K562 (cell line): Measurements from ENCODE around the gene RNF150. TPM values are rescaled to one million over a fixed set of nuclear protein-coding genes. Genes with fewer than 3 reads are reported as not detected.

Experiments
- ATAC-seq: fragments of 200-7000 bp; cut with Tn5 transposase; 3 replicates; pipeline ENCODE4 v1.9.1; 2020; ENCODE audit warnings: moderate library complexity
- BruUV-seq: library from RNA; stranded (reverse); fragments of 400-500 nt; replicated peaks from 2 replicates; lab custom pipeline; 2021; lab: Mats Ljungman, UMichigan
- CTCF ChIA-PET: fragments of 300-600 bp; formaldehyde crosslinking; extraction: SDS; loops from one replicate; lab custom pipeline; 2021; ENCODE audit warnings: low intra/inter-chr PET ratio; lab: Yijun Ruan, JAX
- POLR2A ChIA-PET: fragments of 300-600, 350-650 bp; sonication (Branson Sonifier 250); formaldehyde crosslinking; extraction: SDS; loops from one replicate; lab custom pipeline; 2021; ENCODE audit warnings: antibody characterized with exemption, inconsistent platforms; lab: Yijun Ruan, JAX
- DNase-seq, 4 experiments: peaks; one replicate each; pipeline versions ENCODE4 v3.0.0 to v3.0.0-alpha.2; 2011 to 2018; ENCODE audit warnings: low spot score in 3 of 4, mixed read lengths in 3 of 4; ENCODE audit errors: extremely low read depth in 1 of 4
- FAIRE-seq: peaks from 2 replicates; lab custom pipeline; 2011; peaks lifted over from hg19 to GRCh38; lab: Jason Lieb, UNC
- H2AFZ ChIP-seq: 2 replicates; pipeline ENCODE4 v1.6.0; 2011; ENCODE audit warnings: low read depth, low read length, control low read depth, inconsistent platforms
- H3K27ac ChIP-seq: fragments of 200-600 bp; 3 replicates; pipeline ENCODE4 v1.8.0; 2011; ENCODE audit warnings: low read depth, mild to moderate bottlenecking, control low read depth, inconsistent platforms, low read length, moderate library complexity, mixed read lengths; ENCODE audit errors: extremely low read depth
- H3K27me3 ChIP-seq, 2 experiments: fragments of 300-600 bp in 1 of 2; 2 replicates in 1 of 2; 3 replicates in 1 of 2; pipeline versions ENCODE4 v1.6.0 to v1.8.0; 2011; ENCODE audit warnings: inconsistent platforms in 2 of 2, low read length in 2 of 2, mild to moderate bottlenecking in 1 of 2, mixed read lengths in 1 of 2, moderate library complexity in 1 of 2; ENCODE audit not compliant: control insufficient read depth in 2 of 2, insufficient read depth in 2 of 2
- H3K36me3 ChIP-seq: fragments of 300-600 bp; 3 replicates; pipeline ENCODE4 v1.8.0; 2011; ENCODE audit warnings: mild to moderate bottlenecking, low read length, inconsistent platforms; ENCODE audit not compliant: control insufficient read depth, insufficient read depth
- H3K4me1 ChIP-seq, 2 experiments: fragments of 200-600 bp in 1 of 2; replicated peaks in 1 of 2; 2 replicates in 1 of 2; 3 replicates in 1 of 2; pipeline versions ENCODE4 v1.5.1 to v1.8.0; 2011; ENCODE audit warnings: inconsistent platforms in 2 of 2, low read length in 2 of 2, mild to moderate bottlenecking in 1 of 2, mixed read lengths in 1 of 2, moderate library complexity in 1 of 2; ENCODE audit not compliant: control insufficient read depth in 2 of 2, insufficient read depth in 2 of 2
- H3K4me2 ChIP-seq: 2 replicates; pipeline ENCODE4 v1.6.1; 2011; ENCODE audit warnings: low read length, control low read depth, inconsistent platforms, mixed read lengths; ENCODE audit not compliant: insufficient read depth
- H3K4me3 ChIP-seq: fragments of 200-600 bp; sonication (generic), shearing (Covaris generic); 2 replicates; pipeline ENCODE4 v1.5.1; 2016; ENCODE audit warnings: control low read depth, inconsistent platforms
- H3K79me2 ChIP-seq: fragments of 200-600 bp; 3 replicates; pipeline ENCODE4 v1.8.0; 2011; ENCODE audit warnings: low read length, inconsistent platforms; ENCODE audit not compliant: control insufficient read depth, insufficient read depth
- H3K9ac ChIP-seq, 2 experiments: 2 replicates each; pipeline versions ENCODE4 v1.6.0 to v1.6.1; 2011; ENCODE audit warnings: low read depth in 2 of 2, low read length in 2 of 2, control low read depth in 1 of 2, inconsistent platforms in 1 of 2, mild to moderate bottlenecking in 1 of 2, mixed read lengths in 1 of 2; ENCODE audit not compliant: insufficient read depth in 1 of 2
- H3K9me1 ChIP-seq: one replicate; pipeline ENCODE4 v1.6.0; 2011; ENCODE audit warnings: inconsistent platforms, mild to moderate bottlenecking, low read length, moderate library complexity; ENCODE audit not compliant: control insufficient read depth, insufficient read depth
- H3K9me3 ChIP-seq: replicated peaks from 2 replicates; pipeline ENCODE4 v1.5.1; 2011; ENCODE audit warnings: low read depth, low read length, inconsistent platforms; ENCODE audit not compliant: control insufficient read depth, insufficient read depth
- H4K20me1 ChIP-seq: replicated peaks from 2 replicates; pipeline ENCODE4 v1.6.1; 2011; ENCODE audit warnings: low read length, inconsistent platforms, mixed read lengths; ENCODE audit not compliant: control insufficient read depth, insufficient read depth
- CBFA2T3 ChIP-seq: fragments of 450-650 bp; IDR thresholded peaks from 2 replicates; pipeline ENCODE4 v1.6.1; 2017
- HMGN3 ChIP-seq: IDR thresholded peaks from 2 replicates; pipeline ENCODE4 v1.6.1; 2011; ENCODE audit warnings: borderline replicate concordance, low read depth, mild to moderate bottlenecking, mixed read lengths, low read length; ENCODE audit not compliant: insufficient read length; ENCODE audit errors: extremely low read depth
- HNRNPLL ChIP-seq: fragments of 200-400 bp; formaldehyde crosslinking; IDR thresholded peaks from 2 replicates; pipeline ENCODE4 v1.6.1; 2017; ENCODE audit warnings: low read length, low read depth, mild to moderate bottlenecking; ENCODE audit not compliant: poor library complexity, severe bottlenecking
- JUND ChIP-seq, 2 experiments: IDR thresholded peaks; 2 replicates in 1 of 2; 3 replicates in 1 of 2; pipeline ENCODE4 v1.6.1; 2011; ENCODE audit warnings: borderline replicate concordance in 2 of 2, low read depth in 2 of 2, low read length in 2 of 2, improper control_type of control experiment in 1 of 2, missing biosample characterization in 1 of 2, missing genetic modification characterization in 1 of 2, missing genetic modification reagents in 1 of 2
- NFE2 ChIP-seq: IDR thresholded peaks from 2 replicates; pipeline ENCODE4 v1.6.1; 2014; ENCODE audit warnings: antibody characterized with exemption, low read depth
- NFIC ChIP-seq: fragments of 450-650 bp; IDR thresholded peaks from 2 replicates; pipeline ENCODE4 v1.6.1; 2017; ENCODE audit warnings: mild to moderate bottlenecking, inconsistent platforms
- TAL1 ChIP-seq: fragments of 450-650 bp; IDR thresholded peaks from 2 replicates; pipeline ENCODE4 v1.6.1; 2016; ENCODE audit warnings: mild to moderate bottlenecking
- TCF3 ChIP-seq: sonication (generic); formaldehyde crosslinking; IDR thresholded peaks from 2 replicates; pipeline ENCODE4 v1.4.0; 2020; ENCODE audit warnings: mild to moderate bottlenecking, missing genetic modification reagents
- TEAD4 ChIP-seq, 2 experiments: sonication (generic) in 1 of 2; formaldehyde crosslinking in 1 of 2; IDR thresholded peaks; 2 replicates each; pipeline versions ENCODE4 v1.6.1 to v1.8.0; 2012 to 2022; ENCODE audit warnings: borderline replicate concordance in 1 of 2, inconsistent platforms in 1 of 2, low read length in 1 of 2, mild to moderate bottlenecking in 1 of 2, missing genetic modification reagents in 1 of 2
- ZBTB1 ChIP-seq: sonication (generic); formaldehyde crosslinking; IDR thresholded peaks from 2 replicates; pipeline ENCODE4 v1.8.1; 2023; ENCODE audit warnings: missing genetic modification reagents, low read depth, mild to moderate bottlenecking, borderline replicate concordance
- ZNF282 ChIP-seq: sonication (generic); formaldehyde crosslinking; IDR thresholded peaks from 2 replicates; pipeline ENCODE4 v1.8.1; 2023; ENCODE audit warnings: missing genetic modification reagents
- WGBS: fragments of 100-300 bp; shearing (Covaris generic); methylation state at CpG from one replicate; pipeline ENCODE4 v1.1.6; 2016; ENCODE audit warnings: low coverage, mixed read lengths; ENCODE audit not compliant: insufficient coverage; ENCODE audit errors: missing lambda C conversion rate; 5-methylcytosine and 5-hydroxymethylcytosine counted together
- in situ Hi-C: fragments of 300-500 bp; cut with MboI; formaldehyde crosslinking; loops from 4 replicates; pipeline ENCODE4 v1.15.0; 2018; ENCODE audit warnings: inconsistent platforms, mixed read lengths
- intact Hi-C: fragments of 100-400 bp; cut with micrococcal nuclease; formaldehyde crosslinking; loops from 2 replicates; pipeline ENCODE4 v1.14.2; 2022
- polyA plus RNA-seq, 8 experiments: library from polyadenylated mRNA; depleted of rRNA in 4 of 8; stranded (reverse) in 5 of 8; unstranded in 3 of 8; fragments of >200 nt; fragmentation: Nextera tagmentation in 2 of 8; fragmentation: Illumina TruSeq in 1 of 8; extraction: Ambion mirVana in 2 of 8; extraction: Trizol in 1 of 8; gene quantifications; 2 replicates each; pipeline versions ENCODE4 v1.2.1 to v1.2.3, GENCODE V29; 2011 to 2014; ENCODE audit warnings: inconsistent platforms in 1 of 8, missing spikeins in 1 of 8
- total RNA-seq, 7 experiments: library from RNA; depleted of rRNA in 6 of 7; stranded (reverse); fragments of >200 nt in 6 of 7; fragmentation: Illumina TruSeq in 2 of 7; extraction: Trizol in 2 of 7; gene quantifications; 2 replicates each; pipeline versions ENCODE4 v1.2.1 to v1.2.3, GENCODE V29; 2011 to 2021; ENCODE audit warnings: low replicate concordance in 1 of 7
- TF ChIP-seq, protein P1 (sequence below), 2 experiments: fragments of 450-650 bp in 1 of 2; sonication (generic) in 1 of 2; formaldehyde crosslinking in 1 of 2; IDR thresholded peaks in 1 of 2; conservative IDR thresholded peaks in 1 of 2; 2 replicates each; pipeline versions ENCODE4 v1.6.1 to v1.8.1; 2016 to 2023; ENCODE audit warnings: mild to moderate bottlenecking in 2 of 2, moderate library complexity in 2 of 2, inconsistent platforms in 1 of 2, missing genetic modification reagents in 1 of 2

RNF150 gene
- total and polyA plus RNA-seq, 9 of the 15 experiments (the other 6 are each of a cell fraction or from before 2014, with no cell fraction given), result 0.09 TPM; not detected in 8

DNA sequence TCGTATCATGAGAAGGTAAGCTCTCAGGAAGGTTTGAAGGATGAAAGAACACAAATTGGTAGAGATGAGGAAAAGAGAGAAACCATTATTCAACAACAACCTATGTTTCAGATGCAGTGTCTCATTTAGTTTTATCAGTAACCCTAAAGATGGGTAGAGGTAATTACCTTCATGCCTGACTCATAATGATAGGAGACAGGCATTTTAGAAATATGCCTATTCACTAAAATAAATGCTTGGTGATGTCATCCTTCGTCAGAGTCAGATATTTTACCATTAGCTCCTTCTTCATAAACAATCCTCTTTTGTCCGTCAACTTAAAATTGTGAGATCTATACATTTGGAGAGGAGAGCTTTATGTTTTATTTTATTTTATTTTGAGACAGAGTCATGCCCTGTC is 21.5 kb upstream of the RNF150 start (continued):
- TF ChIP-seq, protein P1, sequence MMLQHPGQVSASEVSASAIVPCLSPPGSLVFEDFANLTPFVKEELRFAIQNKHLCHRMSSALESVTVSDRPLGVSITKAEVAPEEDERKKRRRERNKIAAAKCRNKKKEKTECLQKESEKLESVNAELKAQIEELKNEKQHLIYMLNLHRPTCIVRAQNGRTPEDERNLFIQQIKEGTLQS (IDR thresholded peaks at IDR 0.05), result peak; percentile 80
- TF ChIP-seq, protein P1 (CRISPR knock-in tag; conservative IDR thresholded peaks at IDR 0.05), result no peak
- TF ChIP-seq TCF3 (CRISPR knock-in tag) (peak; percentile 50; the same call in 1 of the 2 replicates), NFE2 (peak; percentile 43; the same call in 1 of the 2 replicates), ZBTB1 (CRISPR knock-in tag) (no peak), CBFA2T3 (peak; percentile 67), ZNF282 (CRISPR knock-in tag) (no peak), JUND (IDR thresholded peaks at IDR 0.05; ENCODE audit: borderline replicate concordance, low read depth, low read length) (peak; percentile 43; the same call in 1 of the 2 replicates), JUND (tag; IDR thresholded peaks at IDR 0.05; ENCODE audit: borderline replicate concordance, low read depth, low read length) (peak; percentile 56; the same call in 2 of the 3 replicates)

DNA sequence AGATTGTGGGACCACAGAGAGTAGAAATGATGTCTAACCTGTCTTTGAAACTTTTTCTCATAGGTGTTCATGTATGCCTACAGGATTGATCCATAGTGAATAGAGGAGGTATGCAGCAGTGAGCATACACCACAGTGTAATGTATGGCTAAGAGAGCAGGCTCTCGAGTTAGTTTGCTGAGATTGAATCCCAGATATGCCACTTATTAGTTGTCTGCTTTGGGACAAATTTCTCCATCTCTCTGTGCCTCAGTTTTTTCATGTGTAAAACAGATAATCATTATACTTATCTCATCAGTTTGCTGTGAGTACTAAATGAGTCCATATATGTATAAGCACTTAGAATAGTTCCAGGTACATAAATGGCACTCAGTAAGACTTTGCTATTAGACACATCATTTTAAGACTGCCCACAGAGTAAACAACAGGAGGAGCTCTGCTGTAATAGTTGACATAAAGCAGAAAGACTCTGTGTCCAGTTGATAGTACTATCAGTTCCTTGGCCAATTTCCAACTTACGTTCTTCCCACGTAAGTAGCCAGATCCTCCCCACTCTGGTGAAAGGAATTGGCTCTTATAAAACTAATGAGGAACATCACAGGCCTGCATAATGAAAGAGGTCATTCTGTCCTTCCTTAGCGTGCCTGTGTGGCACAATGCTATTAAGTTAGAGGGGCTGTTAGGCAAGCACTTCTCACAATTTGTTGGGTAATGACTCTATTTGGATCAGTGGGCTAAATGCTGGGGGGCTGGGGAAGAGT is 20.7 kb upstream of the RNF150 start:
- H2AFZ ChIP-seq, result no peak overlapping the region
- FAIRE-seq, result no peak
- H4K20me1 ChIP-seq, result no peaks in the 10 kb centered on the region
- 2% methylated on average over 4 of the region's 4 CpGs for WGBS
- in situ Hi-C loops (no loop called here), intact Hi-C loops (no loop called here)
- no peaks in the 10 kb centered on the region for H3K36me3 ChIP-seq
- ChIA-PET POLR2A (no interaction called here), CTCF (no interaction called here)
- no peak overlapping the region for H3K27ac ChIP-seq
- H3K4me2 ChIP-seq, result peak overlapping the region; percentile 22; the same call in 1 of the 2 replicates
- H3K9me3 ChIP-seq, result no peaks in the 10 kb centered on the region
- H3K9me1 ChIP-seq, result no peaks in the 10 kb centered on the region
- no peaks in the 10 kb centered on the region for H3K27me3 ChIP-seq
- H3K9ac ChIP-seq, result no peak overlapping the region
- TF ChIP-seq NFIC (peak; percentile 73), HMGN3 (no peak), TEAD4 (IDR thresholded peaks at IDR 0.05; ENCODE audit: low read length) (peak; percentile 45; the same call in 1 of the 2 replicates), TEAD4 (CRISPR knock-in tag; IDR thresholded peaks at IDR 0.05; ENCODE audit: borderline replicate concordance) (no peak), CBFA2T3 (peak; percentile 30), HNRNPLL (no peak), TAL1 (peak; percentile 33)
- TF ChIP-seq, all 486 proteins: peak for 4
- Histone ChIP-seq H3K4me1 (peaks cover 0 to 2% of the 10 kb centered on the region in 2 experiments; a peak in 2 of 5 replicates), H3K79me2 (no peaks in the 10 kb centered on the region), H3K4me3 (no peak overlapping the region)
- DNase-seq (peak in 2 of 4 experiments; percentile 13 to 16), ATAC-seq (peak; percentile 48)
- BruUV-seq, result no TSS peak
